HG03571 (cell line): Measurements from ENCODE around the gene RPL26.

Experiments used
- ATAC-seq: cut with Tn5 transposase; IDR thresholded peaks from one replicate; pipeline ENCODE4 v1.9.1; 2021; ENCODE audit not compliant: unreplicated experiment

RPL26 gene

DNA sequence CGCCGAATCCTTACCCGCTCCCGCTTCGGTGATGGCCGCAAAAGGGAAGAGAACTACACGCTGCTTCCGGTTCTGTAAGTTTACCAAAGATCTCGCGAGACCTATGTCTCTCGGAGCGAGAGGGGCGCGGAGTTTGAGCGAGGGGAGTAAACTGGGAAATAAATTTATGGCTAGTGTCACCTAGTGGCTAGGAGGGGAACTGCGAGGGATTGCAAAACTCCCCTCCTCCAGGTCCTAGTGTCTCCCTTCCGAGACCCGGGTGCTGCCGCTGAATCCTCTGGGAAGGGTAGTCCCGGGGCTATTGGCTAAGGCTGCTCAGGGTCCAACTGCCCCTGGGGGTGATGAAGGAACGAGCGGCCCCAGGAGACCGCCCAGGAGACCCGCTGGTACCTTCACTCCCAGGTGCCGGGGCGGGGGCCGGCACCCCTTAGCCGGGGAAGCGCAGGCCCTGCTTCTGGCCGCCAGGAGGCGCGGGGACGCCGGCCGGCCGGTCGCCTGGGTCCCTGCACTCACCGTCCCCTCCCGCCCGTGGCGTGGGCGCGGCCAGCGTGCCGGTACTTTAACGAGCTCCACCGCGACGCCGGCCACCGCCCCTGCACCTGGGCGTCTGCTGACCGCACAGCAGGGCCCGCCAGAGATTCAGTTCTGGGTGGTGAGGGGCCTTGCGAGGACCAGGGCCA lies at the start of gene RPL26:
TSS of gene RPL26 (minus strand) at position 51 of the 680 bp plus-strand sequence. CDS start 883 bp downstream, outside the sequence.
- ATAC-seq: peak; percentile 92

DNA sequence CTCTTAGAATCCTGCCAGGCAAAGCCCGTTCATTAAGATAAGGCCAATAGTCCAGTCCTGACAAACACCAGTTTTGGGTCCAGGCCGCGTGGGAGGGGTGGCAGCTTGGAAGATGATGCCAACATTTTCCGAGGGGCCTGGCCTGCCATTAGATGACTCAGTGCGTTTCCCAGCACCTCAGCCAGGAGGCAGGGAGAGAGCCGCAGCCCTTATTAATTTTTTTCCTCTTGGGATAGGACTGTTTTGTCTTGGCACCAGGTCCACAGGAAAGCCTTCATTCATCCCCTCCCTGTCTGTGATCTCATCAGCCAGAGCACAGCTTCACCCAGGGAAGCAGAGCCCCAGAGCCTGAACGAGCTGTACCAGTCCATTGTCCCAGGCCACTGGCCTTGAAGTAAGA lies 48.0 kb upstream of the RPL26 start:
- ATAC-seq: no peak

DNA sequence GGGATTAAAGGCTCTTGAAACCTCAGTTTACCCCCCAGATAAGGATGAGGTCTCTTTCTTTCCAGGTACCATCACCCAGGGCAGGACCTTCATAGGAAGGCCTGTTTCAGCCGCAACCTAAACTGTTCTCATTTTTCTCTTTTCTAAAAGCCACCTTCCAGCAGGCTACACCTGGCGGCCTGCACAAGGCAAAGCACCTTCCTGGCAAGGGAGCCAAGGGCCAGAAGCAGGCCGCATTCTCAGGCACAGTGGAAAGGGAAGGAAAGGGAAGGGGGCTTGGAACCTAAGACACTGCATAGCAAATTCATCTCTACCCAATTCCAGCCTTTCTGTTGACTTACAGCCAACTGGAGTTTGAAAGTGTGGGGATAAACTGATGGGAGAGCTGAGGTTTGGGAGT lies 43.8 kb upstream of the RPL26 start:
- ATAC-seq: no peak

DNA sequence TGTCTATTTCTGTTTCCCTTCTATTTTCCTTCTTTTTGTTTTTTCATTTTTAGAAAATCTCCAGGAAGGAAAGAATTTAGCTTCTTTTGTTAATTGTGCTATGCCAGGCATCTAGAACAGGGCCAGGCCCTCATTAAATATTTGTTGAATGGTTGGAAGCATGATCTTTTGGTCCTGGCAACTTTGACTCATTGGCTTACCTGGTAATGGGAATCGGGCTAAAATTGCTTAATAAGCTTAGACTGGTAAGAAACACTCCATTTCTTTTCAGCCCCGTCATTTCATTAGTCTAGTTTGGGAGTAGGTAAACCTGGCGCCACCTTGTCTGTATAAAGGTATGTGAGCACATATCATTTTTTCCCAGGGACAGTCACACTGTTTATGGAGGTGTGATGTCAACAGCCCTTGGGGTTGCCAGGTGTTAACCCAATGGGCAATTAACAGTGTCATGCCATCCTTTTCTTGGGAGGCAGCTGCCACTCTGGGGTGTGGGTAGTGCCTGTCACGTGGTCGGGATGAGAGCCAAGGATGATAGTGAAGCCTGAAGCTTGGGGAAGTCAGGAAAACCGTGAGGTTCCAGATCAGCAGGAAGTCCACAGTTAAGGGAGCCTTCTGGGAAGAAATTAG lies 43.2 kb upstream of the RPL26 start:
- ATAC-seq: no peak

DNA sequence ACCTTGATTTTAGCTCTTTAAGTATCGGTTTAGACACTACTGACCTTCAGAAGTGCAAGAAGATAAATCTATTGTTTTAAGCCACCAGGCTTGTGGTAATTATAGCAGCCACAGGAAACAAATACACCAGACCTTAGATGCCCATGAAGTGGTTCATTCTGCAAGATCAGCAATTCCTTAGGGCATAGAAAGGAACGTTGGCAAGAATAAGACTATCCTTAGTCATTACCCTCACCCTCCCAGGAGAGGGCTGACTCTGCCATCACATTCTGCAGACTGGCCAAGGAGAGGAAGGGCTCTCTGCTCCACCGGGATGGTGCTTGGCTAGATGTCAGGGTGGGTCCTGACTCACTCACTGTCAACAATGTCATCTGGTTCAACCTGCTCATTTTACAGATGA lies 38.6 kb upstream of the RPL26 start:
- ATAC-seq: no peak

DNA sequence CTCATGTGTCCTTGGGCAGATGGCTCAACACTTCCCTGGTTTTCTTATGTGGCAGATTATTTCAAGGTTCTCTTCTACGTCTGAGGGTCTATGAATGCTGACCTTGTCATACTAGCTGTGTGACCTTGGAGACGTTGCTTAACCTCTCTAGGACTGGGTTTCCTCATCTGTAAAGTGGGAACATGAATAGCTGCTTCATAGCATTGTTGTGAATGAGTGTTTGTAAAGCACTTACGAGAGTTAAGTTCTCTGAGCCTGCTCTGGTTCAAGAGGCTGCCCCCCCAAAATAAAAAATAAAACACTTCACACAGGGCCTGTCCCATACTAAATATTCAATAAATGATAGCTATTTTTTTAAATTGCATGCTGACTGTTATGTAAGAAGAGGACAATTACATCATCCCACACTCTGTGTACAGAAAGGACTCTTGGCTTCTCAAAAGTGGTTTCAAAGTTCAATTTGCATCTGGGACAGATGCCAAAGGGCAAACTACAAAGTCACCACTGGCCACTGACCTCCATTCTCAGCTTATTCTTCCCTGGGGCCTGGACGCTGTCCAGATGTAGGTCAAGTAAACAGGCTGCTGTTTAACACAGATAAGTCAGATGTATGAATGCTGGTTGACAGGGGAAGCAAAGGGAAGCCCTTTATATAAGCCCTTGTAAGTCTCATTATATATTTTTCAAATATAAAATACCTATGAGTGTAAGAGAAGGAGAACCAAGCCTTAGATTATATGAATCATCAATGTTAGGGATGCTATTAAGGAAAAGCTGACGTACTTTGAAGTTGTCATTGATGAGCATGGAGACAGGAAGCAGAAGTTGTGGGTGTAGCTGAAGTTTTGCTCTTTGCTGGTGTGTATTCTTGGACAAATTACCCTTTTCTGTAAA lies 37.3 kb upstream of the RPL26 start:
- ATAC-seq: no peak

DNA sequence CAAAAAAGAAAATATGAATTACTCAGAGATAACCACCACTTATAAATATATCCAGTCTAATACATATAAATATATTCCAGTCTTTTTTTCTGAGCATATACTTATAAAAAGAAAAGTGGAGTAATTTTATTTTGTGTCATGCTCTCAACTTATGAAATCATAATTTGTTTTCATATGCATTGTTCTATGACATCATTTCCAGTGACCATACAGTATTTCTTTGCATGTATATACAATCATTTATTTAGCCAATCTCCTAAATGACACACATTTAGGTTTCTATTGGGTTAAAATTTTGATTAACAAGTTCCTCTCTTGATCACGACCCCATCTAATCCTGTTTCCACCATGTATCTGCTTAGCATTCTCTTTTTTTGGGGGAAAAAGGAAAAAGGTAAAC lies 36.3 kb upstream of the RPL26 start:
- ATAC-seq: no peak

DNA sequence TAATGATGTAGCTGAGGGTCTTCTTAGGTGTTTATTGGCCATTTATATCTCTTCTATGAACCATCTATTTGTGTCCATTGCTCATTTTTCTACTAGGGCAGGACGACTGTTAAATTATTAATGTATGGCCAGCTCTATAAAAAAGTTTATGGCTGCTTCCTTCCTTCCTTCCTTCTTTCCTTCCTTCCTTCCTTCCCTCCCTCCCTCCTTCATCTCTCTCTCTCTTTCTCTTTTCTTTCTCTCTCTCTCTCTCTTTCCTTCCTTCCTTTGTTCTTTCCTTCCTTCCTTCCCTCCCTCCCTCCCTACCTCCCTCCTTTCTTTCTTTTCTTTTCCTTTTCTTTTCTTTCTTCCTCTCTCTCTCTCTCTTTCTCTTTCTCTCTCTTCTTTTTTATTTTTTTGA lies 35.5 kb upstream of the RPL26 start:
- no peak for ATAC-seq

DNA sequence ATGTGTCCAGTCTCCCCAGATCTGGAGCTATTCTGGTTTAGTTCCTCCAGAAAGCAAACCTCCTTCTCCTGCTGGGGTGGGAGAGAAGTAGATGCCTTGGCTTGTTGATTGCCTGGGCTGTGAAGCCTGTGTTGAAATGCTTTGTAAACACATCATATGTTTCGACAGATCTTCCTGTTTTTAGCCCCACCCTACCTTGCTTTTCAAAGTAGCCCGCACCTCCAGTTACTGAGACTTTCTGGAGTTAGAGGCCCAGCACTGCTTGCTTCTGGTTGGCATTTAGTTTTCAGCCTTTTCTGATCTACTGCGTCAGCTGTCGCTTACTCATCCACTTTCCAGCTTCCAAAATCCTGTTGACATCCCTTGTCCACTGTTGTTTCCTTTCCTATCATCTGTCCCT lies 34.8 kb upstream of the RPL26 start:
- no peak for ATAC-seq

DNA sequence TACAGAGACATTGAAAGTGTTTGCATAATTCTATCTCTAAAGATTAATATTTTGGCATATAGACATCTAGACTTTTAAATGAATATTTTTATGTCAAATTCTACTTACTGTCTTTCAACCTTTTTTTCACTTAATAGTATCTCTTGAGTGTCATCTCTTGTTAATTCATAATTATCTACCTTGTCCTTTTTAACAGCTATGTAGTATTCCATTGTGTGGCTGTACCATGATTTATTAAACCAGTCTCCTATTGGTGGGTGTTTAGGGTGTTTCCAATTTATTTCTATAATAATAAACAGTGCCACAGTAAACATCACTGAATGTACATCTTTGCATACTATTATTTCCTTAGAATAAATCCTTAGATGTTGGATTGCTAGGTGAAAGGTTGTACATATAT lies 30.9 kb upstream of the RPL26 start:
- no peak for ATAC-seq

DNA sequence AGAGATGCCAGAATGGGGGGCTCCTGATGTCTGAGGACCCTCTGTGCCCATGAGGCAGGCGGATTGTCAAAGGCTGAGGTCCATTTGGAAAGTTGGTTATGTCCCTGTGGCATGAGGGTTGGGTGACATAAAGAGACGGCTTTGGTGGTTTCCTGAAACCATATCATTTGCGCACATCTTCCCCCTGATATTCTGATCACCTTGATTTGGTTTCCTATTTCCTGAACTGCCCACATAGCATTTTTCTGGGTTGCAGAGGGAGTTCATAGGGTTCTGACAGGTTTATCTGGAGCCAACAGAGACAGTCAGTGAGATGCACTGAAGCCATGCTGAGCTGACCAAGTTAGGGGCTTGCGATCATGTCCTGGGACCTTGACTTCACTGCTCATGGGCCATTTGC lies 30.3 kb upstream of the RPL26 start:
- ATAC-seq: no peak

DNA sequence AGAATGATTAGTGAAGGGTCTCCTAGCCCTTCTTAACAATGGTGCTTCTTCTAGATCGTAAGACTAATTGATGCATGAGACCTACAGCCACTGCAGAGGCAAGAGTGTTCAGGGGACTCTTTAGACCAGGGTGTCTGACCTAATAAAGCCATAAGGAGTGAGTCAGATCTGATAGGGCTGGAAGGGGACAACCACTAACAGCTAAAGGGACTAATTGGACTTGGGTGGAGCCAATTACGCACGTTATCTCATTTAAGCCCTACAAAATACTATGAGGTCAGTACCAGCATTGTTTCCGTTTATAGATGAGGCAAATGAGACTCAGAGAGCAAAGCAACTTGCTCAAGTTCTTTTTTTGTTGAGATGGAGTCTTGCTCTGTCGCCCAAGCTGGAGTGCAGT lies 29.1 kb upstream of the RPL26 start:
- no peak for ATAC-seq

DNA sequence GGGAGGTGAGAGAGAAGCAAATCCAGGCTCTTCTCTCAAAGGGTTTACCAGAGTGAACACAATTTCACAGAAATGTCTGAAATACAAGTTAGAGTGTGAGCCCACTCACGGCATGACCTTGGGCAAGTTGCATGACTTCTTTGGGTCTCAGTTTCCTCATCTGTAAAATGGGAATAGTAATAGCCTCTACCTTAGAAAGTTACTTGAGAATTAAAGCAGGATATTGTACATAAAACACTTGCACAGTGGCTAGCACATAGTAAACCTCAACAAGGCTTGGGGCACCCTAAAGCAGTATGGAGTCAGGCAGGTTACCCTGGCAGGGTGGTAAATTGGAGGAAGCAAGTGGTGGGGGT lies 27.9 kb upstream of the RPL26 start:
- no peak for ATAC-seq

DNA sequence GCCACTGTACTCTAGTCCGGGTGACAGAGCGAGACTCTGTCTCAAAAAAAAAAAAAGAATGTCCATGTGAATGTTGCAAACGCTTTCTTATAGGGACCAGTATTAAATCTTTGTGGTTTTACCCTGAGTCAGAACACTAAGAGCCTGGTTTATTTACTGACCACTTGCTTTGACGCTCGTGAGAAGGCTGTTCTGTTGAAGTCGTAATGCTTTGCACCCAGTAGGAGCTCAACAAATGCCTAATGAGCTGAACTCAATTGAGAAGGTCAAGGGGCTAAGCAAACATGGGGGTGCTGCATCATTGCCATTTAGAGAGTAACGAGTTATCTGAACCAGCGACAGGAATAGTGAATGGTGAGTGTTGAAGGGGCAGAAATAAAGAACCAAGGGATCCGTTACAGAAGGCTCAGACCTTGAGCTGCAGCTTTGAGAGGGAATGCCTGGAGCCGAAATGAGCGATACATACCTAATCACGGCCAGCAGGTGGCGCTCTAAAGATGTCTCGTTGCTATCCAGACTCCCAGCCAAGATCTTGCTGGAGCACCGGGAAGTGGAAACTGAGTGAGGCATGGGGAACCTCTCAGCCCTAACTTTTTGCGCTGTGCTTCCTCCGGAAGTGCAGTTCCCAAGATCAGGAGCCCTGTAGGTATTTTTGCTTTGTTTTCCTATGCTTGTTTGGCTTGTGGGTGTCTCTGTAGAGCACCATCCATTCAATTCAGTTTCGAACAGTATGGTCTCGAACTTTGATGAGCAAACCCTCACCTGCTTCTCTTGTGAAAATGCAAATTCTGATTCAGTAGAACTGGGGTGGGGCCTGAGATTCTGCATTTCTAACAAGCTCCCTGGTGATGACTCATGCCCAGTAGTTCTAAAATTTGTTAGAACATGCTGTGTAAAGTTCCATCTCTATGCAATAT lies 27.2 kb upstream of the RPL26 start:
- ATAC-seq: no peak

DNA sequence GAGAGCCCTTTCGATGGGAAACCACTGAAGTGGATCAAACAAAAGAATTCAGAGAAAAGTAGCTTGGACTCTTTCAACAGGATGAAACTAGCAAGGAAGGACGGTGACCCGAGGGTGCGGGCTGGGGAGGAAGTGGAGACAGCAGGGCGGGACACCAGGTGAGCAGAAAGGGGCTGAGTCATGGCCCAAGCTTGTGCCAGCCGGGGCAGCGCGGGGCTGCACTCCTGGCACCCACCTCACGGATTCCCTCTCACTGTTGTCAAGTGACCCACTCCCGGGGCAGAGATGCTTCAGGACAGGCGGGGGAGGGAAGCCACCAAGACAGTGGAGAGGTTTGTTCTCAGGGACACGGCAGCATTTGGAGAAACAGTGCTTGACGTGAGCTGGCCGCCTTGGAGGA lies 25.4 kb upstream of the RPL26 start:
- ATAC-seq: no peak

DNA sequence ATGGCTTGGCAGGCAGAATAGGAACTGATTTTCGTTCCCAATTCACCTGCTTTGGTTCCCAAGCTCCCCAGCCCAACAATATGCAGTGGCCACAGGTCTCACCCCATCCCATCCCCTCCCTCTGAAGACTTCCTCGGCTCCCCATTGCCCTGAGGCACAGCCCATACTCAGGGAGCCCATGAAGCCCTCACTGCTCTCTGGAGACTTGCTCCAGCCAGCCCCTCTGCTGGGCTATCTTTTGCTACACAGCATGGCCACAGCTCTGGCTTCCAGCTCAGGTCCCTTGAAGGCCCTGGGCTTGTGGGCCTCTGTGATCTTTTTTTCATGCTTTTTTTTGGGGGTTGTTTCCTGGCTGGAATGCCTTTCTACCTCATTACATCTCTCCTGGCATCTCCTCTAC lies 23.2 kb upstream of the RPL26 start:
- ATAC-seq: no peak

DNA sequence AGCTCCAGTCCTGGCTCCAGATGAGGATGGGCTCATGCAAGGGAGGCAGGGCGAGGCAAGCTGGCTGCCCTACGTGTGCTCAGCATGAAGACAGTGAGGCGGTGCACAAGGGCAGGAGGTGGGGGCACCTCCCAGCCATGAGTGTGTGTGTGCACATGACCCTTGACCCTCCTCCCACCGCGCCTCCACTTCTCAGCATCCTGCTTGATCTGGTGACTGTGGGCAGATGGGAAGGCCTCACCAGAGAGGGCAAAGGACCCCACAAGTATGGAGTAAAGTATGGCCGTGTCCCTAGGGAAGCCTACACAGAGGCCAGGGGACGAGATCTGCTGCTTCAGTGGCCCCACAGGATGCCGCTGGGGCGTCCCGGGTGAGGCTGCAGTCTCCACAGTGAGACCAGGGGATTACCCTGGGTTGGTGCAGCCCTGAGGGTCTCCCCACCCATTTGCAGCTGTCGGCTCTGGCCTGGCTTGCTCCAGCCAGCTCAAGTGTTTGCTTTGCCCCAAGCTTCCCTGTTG lies 22.6 kb upstream of the RPL26 start:
- ATAC-seq: no peak

DNA sequence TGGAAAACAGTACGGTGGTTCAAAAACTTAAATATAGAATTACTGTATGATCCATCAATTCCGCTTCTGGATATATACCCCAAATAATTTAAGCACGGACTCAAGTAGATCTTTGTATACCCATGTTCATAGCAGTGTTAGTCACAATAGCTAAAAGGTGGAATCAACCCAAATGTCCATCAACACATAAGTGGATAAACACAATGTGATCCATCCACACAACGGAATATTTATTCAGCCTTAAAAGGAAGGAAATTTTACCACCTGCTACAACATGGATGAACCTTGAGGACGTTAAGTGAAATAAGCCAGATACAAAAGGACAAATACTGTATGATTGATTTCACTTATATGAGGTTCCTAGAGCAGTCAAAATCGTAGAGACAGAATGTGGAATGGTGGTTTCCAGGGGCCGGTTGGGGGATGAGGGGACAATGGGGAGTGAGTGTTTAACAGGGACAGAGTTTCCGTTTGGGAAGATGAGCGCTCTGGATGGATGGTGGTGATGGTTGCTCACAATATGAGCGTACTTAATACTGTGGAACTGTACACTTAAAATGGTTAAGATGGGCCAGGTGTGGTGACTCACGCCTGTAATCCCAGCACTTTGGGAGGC lies 20.0 kb upstream of the RPL26 start:
- ATAC-seq: no peak

DNA sequence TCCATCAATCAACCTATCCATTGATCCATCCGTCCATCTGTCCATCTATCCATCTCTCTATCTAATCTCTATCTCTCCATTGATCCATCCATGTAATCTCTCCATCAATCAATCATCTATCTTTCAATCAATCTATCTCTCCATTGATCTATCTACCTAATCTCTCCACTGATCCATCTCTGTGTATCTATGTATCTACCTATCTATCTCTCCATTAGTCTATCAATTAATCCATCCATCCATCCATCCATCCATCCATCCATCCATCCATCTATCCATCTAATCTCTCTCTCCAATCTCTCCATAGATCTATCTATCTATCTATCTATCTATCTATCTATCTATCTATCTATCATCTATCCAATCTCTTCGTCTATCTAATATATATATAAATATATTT lies 18.1 kb upstream of the RPL26 start:
- no peak for ATAC-seq

DNA sequence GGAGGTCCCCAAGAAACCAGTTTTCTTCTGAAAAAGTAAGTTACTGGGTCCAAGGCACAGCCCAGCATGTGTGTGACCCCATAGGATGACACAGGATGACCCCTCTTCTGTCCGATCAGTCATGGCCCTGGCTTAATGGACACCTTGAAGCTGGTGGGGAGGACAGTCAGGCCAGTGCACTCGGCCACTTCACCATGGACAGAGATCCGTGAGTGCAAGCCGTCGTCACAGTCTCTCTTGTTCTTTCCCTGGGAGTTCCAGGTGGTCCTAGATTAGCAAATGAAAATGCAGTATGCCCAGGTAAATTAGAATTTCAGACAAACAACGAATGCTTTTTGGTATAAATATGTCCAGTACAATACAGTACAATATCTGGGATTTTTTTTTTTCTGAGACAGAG lies 16.0 kb upstream of the RPL26 start:
- no peak for ATAC-seq
